Natural killer cell (primary cell): ENCODE measurements around the gene YARS2. TPM values are rescaled to one million over a fixed set of nuclear protein-coding genes. Genes with fewer than 3 reads are reported as not detected.

Experiments used
- ATAC-seq, 3 donors: fragments of 150-1000 bp in 2 of 3; fragments of 200-7000 bp in 1 of 3; cut with Tn5 transposase; 1 replicate in 1 of 3; 2 replicates in 2 of 3; pipeline ENCODE4 v1.10.0; 2021; ENCODE audit warnings: mild to moderate bottlenecking in 2 of 3, moderate library complexity in 2 of 3
- DNase-seq, 2 donors: peaks; one replicate each; pipeline versions ENCODE4 v3.0.0 to v3.0.0-alpha.2; 2013 to 2021; ENCODE audit warnings: mixed read lengths in 1 of 2
- H3K27ac ChIP-seq: one replicate; pipeline ENCODE4 v1.5.1; 2013; ENCODE audit warnings: mild to moderate bottlenecking, low read length
- H3K27me3 ChIP-seq: one replicate; pipeline ENCODE4 v1.6.1; 2013; ENCODE audit warnings: low read length; ENCODE audit not compliant: control insufficient read depth, insufficient read depth
- H3K36me3 ChIP-seq: one replicate; pipeline ENCODE4 v1.6.1; 2013; ENCODE audit warnings: low read length; ENCODE audit not compliant: control insufficient read depth, insufficient read depth
- H3K4me1 ChIP-seq: one replicate; pipeline ENCODE4 v1.6.1; 2013; ENCODE audit warnings: low read length; ENCODE audit not compliant: control insufficient read depth, insufficient read depth
- H3K4me3 ChIP-seq: one replicate; pipeline ENCODE4 v1.5.1; 2013; ENCODE audit warnings: low read length
- H3K9me3 ChIP-seq: one replicate; pipeline ENCODE4 v1.6.1; 2013; ENCODE audit warnings: low read length; ENCODE audit not compliant: control insufficient read depth, insufficient read depth
- H3K27ac Mint-ChIP-seq, 2 donors: one replicate each; pipeline ENCODE4 v1.8.0; 2022; ENCODE audit warnings: mild to moderate bottlenecking in 2 of 2, mixed read lengths in 2 of 2, moderate library complexity in 1 of 2
- H3K27me3 Mint-ChIP-seq, 2 donors: one replicate each; pipeline ENCODE4 v1.8.0; 2022; ENCODE audit warnings: low read depth in 2 of 2, mixed read lengths in 2 of 2
- H3K36me3 Mint-ChIP-seq: one replicate; pipeline ENCODE4 v1.8.0; 2022; ENCODE audit warnings: mixed read lengths
- H3K4me1 Mint-ChIP-seq, 2 donors: one replicate each; pipeline ENCODE4 v1.8.0; 2022; ENCODE audit warnings: mixed read lengths in 2 of 2
- H3K4me3 Mint-ChIP-seq: one replicate; pipeline ENCODE4 v1.8.0; 2022; ENCODE audit warnings: mild to moderate bottlenecking, moderate library complexity, mixed read lengths
- H3K9me3 Mint-ChIP-seq, 2 donors: one replicate each; pipeline ENCODE4 v1.8.0; 2022; ENCODE audit warnings: mixed read lengths in 2 of 2
- WGBS: methylation state at CpG from one replicate; pipeline ENCODE4 v1.1.7; 2013; ENCODE audit warnings: missing lambda C conversion rate; ENCODE audit not compliant: insufficient coverage; 5-methylcytosine and 5-hydroxymethylcytosine counted together
- intact Hi-C: fragments of 100-400 bp; cut with micrococcal nuclease; formaldehyde crosslinking; loops from one replicate; pipeline ENCODE4 v1.14.2; 2022
- total RNA-seq, 4 donors: library from RNA; stranded (reverse); fragments of 120-200 nt in 1 of 4; gene quantifications; one replicate each; pipeline versions ENCODE4 v1.2.3 to v1.2.4, GENCODE V29; 2013 to 2022
- TF ChIP-seq, protein P1 (sequence below): fragments of 200-600 bp; IDR thresholded peaks from one replicate; pipeline ENCODE4 v1.8.0; 2022; ENCODE audit warnings: antibody characterized with exemption

The YARS2 gene
- total RNA-seq, 3 donors from 2014 or later (not counting 1 experiment from before 2014, with no cell fraction given) = 9.2 to 15.9 (median 9.3) TPM

- DNase-seq (no peak), ATAC-seq (no peak)
- H3K36me3 Mint-ChIP-seq = no peaks in the 10 kb centered on the region
- Histone ChIP-seq H3K4me3 (no peak overlapping the region), H3K27ac (no peak overlapping the region), H3K4me1 (no peaks in the 10 kb centered on the region), H3K9me3 (no peaks in the 10 kb centered on the region), H3K36me3 (no peaks in the 10 kb centered on the region), H3K27me3 (peaks cover 2% of the 10 kb centered on the region)
- intact Hi-C loops = no loop called here
- 93% methylated on average over 6 of the region's 6 CpGs for whole genome bisulfite sequencing
- TF ChIP-seq, protein P1, sequence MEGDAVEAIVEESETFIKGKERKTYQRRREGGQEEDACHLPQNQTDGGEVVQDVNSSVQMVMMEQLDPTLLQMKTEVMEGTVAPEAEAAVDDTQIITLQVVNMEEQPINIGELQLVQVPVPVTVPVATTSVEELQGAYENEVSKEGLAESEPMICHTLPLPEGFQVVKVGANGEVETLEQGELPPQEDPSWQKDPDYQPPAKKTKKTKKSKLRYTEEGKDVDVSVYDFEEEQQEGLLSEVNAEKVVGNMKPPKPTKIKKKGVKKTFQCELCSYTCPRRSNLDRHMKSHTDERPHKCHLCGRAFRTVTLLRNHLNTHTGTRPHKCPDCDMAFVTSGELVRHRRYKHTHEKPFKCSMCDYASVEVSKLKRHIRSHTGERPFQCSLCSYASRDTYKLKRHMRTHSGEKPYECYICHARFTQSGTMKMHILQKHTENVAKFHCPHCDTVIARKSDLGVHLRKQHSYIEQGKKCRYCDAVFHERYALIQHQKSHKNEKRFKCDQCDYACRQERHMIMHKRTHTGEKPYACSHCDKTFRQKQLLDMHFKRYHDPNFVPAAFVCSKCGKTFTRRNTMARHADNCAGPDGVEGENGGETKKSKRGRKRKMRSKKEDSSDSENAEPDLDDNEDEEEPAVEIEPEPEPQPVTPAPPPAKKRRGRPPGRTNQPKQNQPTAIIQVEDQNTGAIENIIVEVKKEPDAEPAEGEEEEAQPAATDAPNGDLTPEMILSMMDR = no peak
- peaks cover 15 to 26% of the 10 kb centered on the region in 2 donors for H3K27me3 Mint-ChIP-seq
- no peaks in the 10 kb centered on the region for H3K4me1 Mint-ChIP-seq
- H3K4me3 Mint-ChIP-seq = no peak overlapping the region
- no peaks in the 10 kb centered on the region for H3K9me3 Mint-ChIP-seq
- H3K27ac Mint-ChIP-seq = no peak overlapping the region
Measured at GRCh38 chr12:32777691-32778175, 22.0 kb upstream of the YARS2 start.

DNA sequence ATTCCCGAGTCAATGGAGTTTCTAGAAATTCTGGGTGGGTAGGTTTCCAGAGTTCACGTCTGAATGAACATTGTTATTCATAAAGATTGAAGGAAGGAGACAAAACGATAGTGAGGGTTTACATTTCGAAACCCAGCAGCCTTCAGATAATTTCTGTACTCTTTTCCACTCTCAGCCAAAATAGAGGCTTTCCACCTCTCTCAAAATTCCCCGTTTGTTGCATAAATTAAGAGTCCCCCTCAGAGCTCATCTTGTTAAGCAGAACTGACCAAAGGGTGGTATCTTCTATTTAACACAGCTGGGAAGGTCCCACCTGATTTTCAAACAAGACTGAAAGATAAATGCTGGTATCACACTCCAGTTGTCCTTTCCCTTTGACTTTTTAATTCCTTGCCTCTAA is 21.5 kb upstream of the YARS2 start:
- Histone ChIP-seq H3K4me1 (no peaks in the 10 kb centered on the region), H3K4me3 (no peak overlapping the region), H3K27me3 (peaks cover 2% of the 10 kb centered on the region), H3K36me3 (no peaks in the 10 kb centered on the region), H3K9me3 (no peaks in the 10 kb centered on the region), H3K27ac (no peak overlapping the region)
- Mint-ChIP-seq H3K27me3 (peaks cover 15 to 31% of the 10 kb centered on the region in 2 donors), H3K4me3 (no peak overlapping the region), H3K27ac (no peak overlapping the region), H3K9me3 (no peaks in the 10 kb centered on the region), H3K4me1 (no peaks in the 10 kb centered on the region), H3K36me3 (no peaks in the 10 kb centered on the region)
- intact Hi-C loops = no loop called here
- 63% methylated on average over 5 of the region's 5 CpGs for WGBS
- no peak for DNase-seq
- TF ChIP-seq, protein P1 = no peak
- no peak for ATAC-seq

- Histone ChIP-seq H3K9me3 (no peaks in the 10 kb centered on the region), H3K4me3 (no peak overlapping the region), H3K27ac (no peak overlapping the region), H3K36me3 (no peaks in the 10 kb centered on the region), H3K4me1 (no peaks in the 10 kb centered on the region), H3K27me3 (peaks cover 2% of the 10 kb centered on the region)
- TF ChIP-seq, protein P1 = no peak
- Mint-ChIP-seq H3K4me1 (no peaks in the 10 kb centered on the region), H3K27me3 (peaks cover 19 to 31% of the 10 kb centered on the region in 2 donors), H3K27ac (no peak overlapping the region), H3K4me3 (no peak overlapping the region), H3K36me3 (no peaks in the 10 kb centered on the region), H3K9me3 (no peaks in the 10 kb centered on the region)
- 87% methylated on average over 2 of the region's 4 CpGs for WGBS
- intact Hi-C loops = no loop called here
- no peak for DNase-seq
- no peak for ATAC-seq
Measured at GRCh38 chr12:32776258-32776657, 20.6 kb upstream of the YARS2 start.

DNA sequence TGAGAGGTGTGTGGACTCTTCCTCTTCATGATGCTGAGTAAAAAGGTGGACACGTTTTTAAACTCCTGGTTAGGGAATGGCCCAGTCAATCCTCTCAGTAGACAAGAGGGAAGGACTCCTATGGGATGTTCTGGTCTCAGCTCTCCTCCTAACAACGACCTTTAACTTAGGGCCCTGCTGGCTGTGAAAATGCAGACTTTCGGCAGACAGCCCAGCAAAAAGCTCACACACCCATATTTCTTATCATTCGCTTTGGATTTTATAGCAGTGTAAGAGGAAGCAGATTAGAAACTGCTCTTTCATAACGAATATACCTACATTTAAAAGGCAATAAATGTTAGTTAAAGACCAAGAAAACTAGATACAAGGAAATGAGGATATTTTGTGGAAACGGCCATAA is 18.0 kb upstream of the YARS2 start:
- Histone ChIP-seq H3K27me3 (no peaks in the 10 kb centered on the region), H3K36me3 (no peaks in the 10 kb centered on the region), H3K4me3 (no peak overlapping the region), H3K4me1 (no peaks in the 10 kb centered on the region), H3K27ac (no peak overlapping the region), H3K9me3 (no peaks in the 10 kb centered on the region)
- H3K4me1 Mint-ChIP-seq = no peaks in the 10 kb centered on the region
- peaks cover 19 to 30% of the 10 kb centered on the region in 2 donors for H3K27me3 Mint-ChIP-seq
- no peak overlapping the region for H3K4me3 Mint-ChIP-seq
- 70% methylated on average over 3 of the region's 6 CpGs for WGBS
- intact Hi-C loops = no loop called here
- H3K9me3 Mint-ChIP-seq = no peaks in the 10 kb centered on the region
- no peaks in the 10 kb centered on the region for H3K36me3 Mint-ChIP-seq
- no peak for DNase-seq
- no peak overlapping the region for H3K27ac Mint-ChIP-seq
- no peak for ATAC-seq
- TF ChIP-seq, protein P1 = no peak
